ENCODE results near the gene TBX4.
A peak's percentile ranks its signal among the peaks of the same experiment; 100 is the strongest.
"Not testable (repeated sequence)": the region's sequence is repeated elsewhere in the genome, so short reads cannot be mapped to it uniquely, and the experiment has no call there.

Gene TBX4

GRCh38 chr17:61486135-61487120 lies 34.2 kb downstream of the TBX4 start:
- DNase-seq, result no peak

- no peak for DNase-seq
These were observed 35.2 kb downstream of the TBX4 start for GRCh38 chr17:61487161-61487988.

GRCh38 chr17:61487989-61488595 lies 35.9 kb downstream of the TBX4 start:
- DNase-seq, result no peak

GRCh38 chr17:61488878-61489718 lies 36.9 kb downstream of the TBX4 start:
- no peak for DNase-seq

- no peak for DNase-seq
These were observed 37.7 kb downstream of the TBX4 start for GRCh38 chr17:61489719-61490490.

- DNase-seq, result peak; percentile 56
These were observed 38.3 kb downstream of the TBX4 start for GRCh38 chr17:61490540-61490975.

- no peak for DNase-seq
These were observed 39.8 kb downstream of the TBX4 start for GRCh38 chr17:61491981-61492380.

- DNase-seq, result no peak
These were observed 40.7 kb downstream of the TBX4 start for GRCh38 chr17:61492759-61493526.

- not testable (repeated sequence) for DNase-seq
These were observed 41.7 kb downstream of the TBX4 start for GRCh38 chr17:61493830-61494324.

GRCh38 chr17:61494325-61495160 lies 42.3 kb downstream of the TBX4 start:
- no peak for DNase-seq

GRCh38 chr17:61495161-61495857 lies 43.1 kb downstream of the TBX4 start:
- DNase-seq, result no peak

- no peak for DNase-seq
These were observed 44.1 kb downstream of the TBX4 start for GRCh38 chr17:61496174-61496956.

GRCh38 chr17:61496957-61497653 lies 44.9 kb downstream of the TBX4 start:
- no peak for DNase-seq

- no peak for DNase-seq
These were observed 46.1 kb downstream of the TBX4 start for GRCh38 chr17:61498042-61498994.

- no peak for DNase-seq
These were observed 47.4 kb downstream of the TBX4 start for GRCh38 chr17:61499632-61500031.

- DNase-seq, result no peak
These were observed 48.1 kb downstream of the TBX4 start for GRCh38 chr17:61500287-61500686.
